ENCODE measurements around the gene KRT20. TPM values are rescaled to one million over a fixed set of nuclear protein-coding genes. Genes with fewer than 3 reads are reported as not detected.
"Not testable (repeated sequence)": the region's sequence is repeated elsewhere in the genome, so short reads cannot be mapped to it uniquely, and the experiment has no call there.

Gene KRT20
- total RNA-seq, 4 donors from 2014 or later = 111 to 978 (median 820) TPM

- Histone ChIP-seq H3K36me3 (no peaks in the 10 kb centered on the region), H3K4me3 (no peak overlapping the region), H3K4me1 (no peaks in the 10 kb centered on the region), H3K27ac (no peak overlapping the region), H3K9me3 (no peaks in the 10 kb centered on the region), H3K27me3 (no peaks in the 10 kb centered on the region)
- no peak for TF ChIP-seq POLR2A (IDR thresholded peaks at IDR 0.05)
- TF ChIP-seq CTCF (IDR thresholded peaks at IDR 0.05) = no peak
- DNase-seq = no peak
These were observed 36.0 kb upstream of the KRT20 start for GRCh38 chr17:40921026-40921425.

- not testable (repeated sequence) for H3K9me3 ChIP-seq, DNase-seq, H3K27ac ChIP-seq, H3K4me3 ChIP-seq, H3K27me3 ChIP-seq, H3K36me3 ChIP-seq, H3K4me1 ChIP-seq
These were observed 32.1 kb upstream of the KRT20 start for GRCh38 chr17:40917116-40917515.

GRCh38 chr17:40916366-40916765 is 31.3 kb upstream of the KRT20 start:
- no peaks in the 10 kb centered on the region for H3K9me3 ChIP-seq

GRCh38 chr17:40915721-40916256 is 30.7 kb upstream of the KRT20 start:
- H3K36me3 ChIP-seq = no peaks in the 10 kb centered on the region
- H3K27me3 ChIP-seq = no peaks in the 10 kb centered on the region
- H3K9me3 ChIP-seq = no peaks in the 10 kb centered on the region
- no peak overlapping the region for H3K27ac ChIP-seq
- no peaks in the 10 kb centered on the region for H3K4me1 ChIP-seq
- no peak for DNase-seq
- H3K4me3 ChIP-seq = no peak overlapping the region
- TF ChIP-seq CTCF (IDR thresholded peaks at IDR 0.05) (no peak), POLR2A (IDR thresholded peaks at IDR 0.05) (no peak)

More at GRCh38 chr17:40916366-40916765, 31.3 kb upstream of the KRT20 start:
- Histone ChIP-seq H3K36me3 (no peaks in the 10 kb centered on the region), H3K27me3 (no peaks in the 10 kb centered on the region), H3K4me1 (no peaks in the 10 kb centered on the region), H3K4me3 (no peak overlapping the region), H3K27ac (no peak overlapping the region)
- TF ChIP-seq CTCF (IDR thresholded peaks at IDR 0.05) (no peak), POLR2A (IDR thresholded peaks at IDR 0.05) (no peak)
- DNase-seq = no peak

GRCh38 chr17:40915199-40915661 is 30.2 kb upstream of the KRT20 start:
- no peaks in the 10 kb centered on the region for H3K27me3 ChIP-seq
- TF ChIP-seq CTCF (IDR thresholded peaks at IDR 0.05) = no peak
- TF ChIP-seq POLR2A (IDR thresholded peaks at IDR 0.05) = no peak
- H3K4me1 ChIP-seq = peaks cover 0 to 1% (median 0%) of the 10 kb centered on the region in 4 donors
- H3K27ac ChIP-seq = no peak overlapping the region
- no peaks in the 10 kb centered on the region for H3K36me3 ChIP-seq
- no peaks in the 10 kb centered on the region for H3K9me3 ChIP-seq
- no peak overlapping the region for H3K4me3 ChIP-seq
- no peak for DNase-seq

- Histone ChIP-seq H3K36me3 (no peaks in the 10 kb centered on the region), H3K27ac (no peak overlapping the region), H3K4me3 (no peak overlapping the region), H3K27me3 (no peaks in the 10 kb centered on the region), H3K4me1 (peaks cover 0 to 8% (median 0%) of the 10 kb centered on the region in 4 donors), H3K9me3 (no peaks in the 10 kb centered on the region)
- no peak for DNase-seq
- TF ChIP-seq POLR2A (IDR thresholded peaks at IDR 0.05) (no peak), CTCF (IDR thresholded peaks at IDR 0.05) (no peak)
These were observed 29.2 kb upstream of the KRT20 start for GRCh38 chr17:40914075-40914855.
